HepG2 (cell line): ENCODE results near the gene NXF3. TPM values are rescaled to one million over a fixed set of nuclear protein-coding genes. Genes with fewer than 3 reads are reported as not detected.
"Not testable (repeated sequence)": the region's sequence is repeated elsewhere in the genome, so short reads cannot be mapped to it uniquely, and the experiment has no call there.

Experiments
- ATAC-seq: fragments of 200-7000 bp; cut with Tn5 transposase; 3 replicates; pipeline ENCODE4 v1.9.1; 2020; ENCODE audit warnings: mild to moderate bottlenecking, moderate library complexity
- BruUV-seq: library from RNA; stranded (reverse); fragments of 400-500 nt; replicated peaks from 2 replicates; lab custom pipeline; 2021; lab: Mats Ljungman, UMichigan
- CTCF ChIA-PET: fragments of 300-600 bp; formaldehyde crosslinking; extraction: SDS; loops from one replicate; lab custom pipeline; 2021; ENCODE audit warnings: low total read pairs, inconsistent platforms, low intra/inter-chr PET ratio; lab: Yijun Ruan, JAX
- POLR2A ChIA-PET: fragments of 350-600 bp; sonication (Branson Sonifier 250); formaldehyde crosslinking; loops from one replicate; lab custom pipeline; 2020; ENCODE audit warnings: antibody characterized with exemption, inconsistent platforms; lab: Yijun Ruan, JAX
- DNase-seq: peaks from one replicate; pipeline ENCODE4 v3.0.0-alpha.2; 2015; ENCODE audit warnings: low spot score
- FAIRE-seq: peaks from 3 replicates; lab custom pipeline; 2011; peaks lifted over from hg19 to GRCh38; lab: Jason Lieb, UNC
- H2AFZ ChIP-seq: one replicate; pipeline ENCODE4 v1.6.1; 2011; ENCODE audit warnings: low read length, inconsistent platforms
- H3K27ac ChIP-seq: fragments of 300-600 bp; 3 replicates; pipeline ENCODE4 v1.8.0; 2011; ENCODE audit warnings: mixed run types, mild to moderate bottlenecking, mixed read lengths, low read length, inconsistent platforms; ENCODE audit not compliant: insufficient read depth; ENCODE audit errors: extremely low read length
- H3K27me3 ChIP-seq, 2 experiments: fragments of 200-600 bp in 1 of 2; 2 replicates in 1 of 2; 3 replicates in 1 of 2; pipeline versions ENCODE4 v1.6.0 to v1.8.0; 2011; ENCODE audit warnings: low read length in 2 of 2, mild to moderate bottlenecking in 2 of 2, moderate library complexity in 2 of 2, inconsistent platforms in 1 of 2; ENCODE audit not compliant: insufficient read depth in 2 of 2, control insufficient read depth in 1 of 2
- H3K36me3 ChIP-seq, 2 experiments: fragments of 200-600 bp in 1 of 2; replicated peaks in 1 of 2; 2 replicates in 1 of 2; 3 replicates in 1 of 2; pipeline versions ENCODE4 v1.5.1 to v1.8.0; 2011; ENCODE audit warnings: low read length in 2 of 2, inconsistent platforms in 1 of 2; ENCODE audit not compliant: insufficient read depth in 2 of 2, control insufficient read depth in 1 of 2
- H3K4me1 ChIP-seq: 2 replicates; pipeline ENCODE4 v1.5.1; 2012; ENCODE audit warnings: low read length, inconsistent platforms; ENCODE audit not compliant: insufficient read depth
- H3K4me2 ChIP-seq: 2 replicates; pipeline ENCODE4 v1.6.0; 2011; ENCODE audit warnings: low read depth, low read length, inconsistent platforms
- H3K4me3 ChIP-seq, 3 experiments: fragments of 200-600 bp in 1 of 3; sonication (generic), shearing (Covaris generic) in 1 of 3; replicated peaks in 1 of 3; 2 replicates each; pipeline ENCODE4 v1.5.1; 2011 to 2016; ENCODE audit warnings: low read length in 3 of 3, inconsistent platforms in 2 of 3, low read depth in 2 of 3, mild to moderate bottlenecking in 2 of 3, control low read depth in 1 of 3, mixed read lengths in 1 of 3; ENCODE audit not compliant: insufficient read depth in 1 of 3
- H3K79me2 ChIP-seq: one replicate; pipeline ENCODE4 v1.6.1; 2011; ENCODE audit warnings: low read length, inconsistent platforms; ENCODE audit not compliant: insufficient read depth
- H3K9ac ChIP-seq: 2 replicates; pipeline ENCODE4 v1.6.0; 2011; ENCODE audit warnings: mild to moderate bottlenecking, low read depth, low read length, inconsistent platforms; ENCODE audit not compliant: insufficient read depth
- H3K9me3 ChIP-seq: 2 replicates; pipeline ENCODE4 v1.5.1; 2012; ENCODE audit warnings: mild to moderate bottlenecking, low read length
- H4K20me1 ChIP-seq: 2 replicates; pipeline ENCODE4 v1.6.0; 2011; ENCODE audit warnings: inconsistent platforms, mild to moderate bottlenecking, low read length, moderate library complexity; ENCODE audit not compliant: insufficient read depth
- ARNTL ChIP-seq: sonication (generic); formaldehyde crosslinking; IDR thresholded peaks from 2 replicates; pipeline ENCODE4 v1.4.0; 2020; ENCODE audit warnings: mild to moderate bottlenecking, missing genetic modification reagents
- ZFYVE20 ChIP-seq: sonication (generic); formaldehyde crosslinking; IDR thresholded peaks from 2 replicates; pipeline ENCODE4 v1.8.0; 2023; ENCODE audit warnings: low read depth, mild to moderate bottlenecking, moderate library complexity, missing genetic modification reagents, borderline replicate concordance
- ZNF619 ChIP-seq: sonication (generic); formaldehyde crosslinking; IDR thresholded peaks from 2 replicates; pipeline ENCODE4 v1.4.0; 2020; ENCODE audit warnings: mild to moderate bottlenecking, missing genetic modification reagents
- WGBS: methylation state at CpG from one replicate; pipeline ENCODE4 v1.1.6; 2017; ENCODE audit warnings: low lambda C conversion rate; 5-methylcytosine and 5-hydroxymethylcytosine counted together
- in situ Hi-C: cut with HindIII; loops from 2 replicates; pipeline ENCODE4 v1.10.0; 2017; ENCODE audit warnings: low pct_unique_long_range_greater_than_20kb; ENCODE audit not compliant: extremely low pct_ligation_motif_present
- intact Hi-C: fragments of 100-400 bp; cut with micrococcal nuclease; formaldehyde crosslinking; loops from one replicate; pipeline ENCODE4 v1.10.0; 2022; ENCODE audit not compliant: unreplicated experiment
- polyA plus RNA-seq, 8 experiments: library from polyadenylated mRNA; depleted of rRNA in 3 of 8; stranded (reverse) in 7 of 8; unstranded in 1 of 8; fragments of >200 nt; fragmentation: Illumina TruSeq in 4 of 8; extraction: Trizol in 4 of 8; gene quantifications; 2 replicates each; pipeline versions ENCODE4 v1.2.1 to v1.2.3, GENCODE V29; 2011 to 2016; ENCODE audit warnings: low read depth in 4 of 8, missing spikeins in 1 of 8, mixed read lengths in 1 of 8; ENCODE audit not compliant: insufficient read depth in 1 of 8
- total RNA-seq, 5 experiments: library from RNA; depleted of rRNA; stranded (reverse); fragments of >200 nt; fragmentation: Illumina TruSeq; extraction: Trizol; gene quantifications; 2 replicates each; pipeline ENCODE4 v1.2.3, GENCODE V29; 2016; ENCODE audit warnings: low read depth in 1 of 5

The NXF3 gene
- total and polyA plus RNA-seq, 2 of the 13 experiments (the other 11 are each of a cell fraction or from before 2014, with no cell fraction given): 0.05 TPM; not detected in 1

GRCh38 chrX:103116970-103117369 is 24.0 kb upstream of the NXF3 start:
- H3K4me3 ChIP-seq, H3K27ac ChIP-seq, H3K36me3 ChIP-seq, BruUV-seq, H3K79me2 ChIP-seq, H3K27me3 ChIP-seq, H4K20me1 ChIP-seq, in situ Hi-C loops, H3K9ac ChIP-seq, H3K9me3 ChIP-seq, CTCF ChIA-PET, FAIRE-seq, DNase-seq, ATAC-seq, H3K4me2 ChIP-seq, intact Hi-C loops, POLR2A ChIA-PET, H3K4me1 ChIP-seq, H2AFZ ChIP-seq: not testable (repeated sequence)
- no CpG with 5 or more reads among the region's 14 CpGs for WGBS

GRCh38 chrX:103109497-103109896 is 16.6 kb upstream of the NXF3 start:
- in situ Hi-C loops, ATAC-seq, intact Hi-C loops, H3K79me2 ChIP-seq, BruUV-seq, H3K4me2 ChIP-seq, H2AFZ ChIP-seq, H3K27me3 ChIP-seq, H3K9me3 ChIP-seq, H3K9ac ChIP-seq, DNase-seq, POLR2A ChIA-PET, H3K4me1 ChIP-seq, H4K20me1 ChIP-seq, CTCF ChIA-PET, H3K4me3 ChIP-seq, FAIRE-seq, H3K36me3 ChIP-seq, H3K27ac ChIP-seq: not testable (repeated sequence)
- WGBS: 71% methylated on average over 2 of the region's 6 CpGs

GRCh38 chrX:103107836-103108235 is 14.9 kb upstream of the NXF3 start:
- CTCF ChIA-PET: no interaction called here
- TF ChIP-seq ARNTL (no peak), ZFYVE20 (CRISPR knock-in tag) (no peak), ZNF619 (CRISPR knock-in tag) (no peak)

GRCh38 chrX:103107227-103107737 is 14.3 kb upstream of the NXF3 start:
- intact Hi-C loops, H3K79me2 ChIP-seq, H3K9me3 ChIP-seq, H4K20me1 ChIP-seq, DNase-seq, H3K27ac ChIP-seq, POLR2A ChIA-PET, H3K27me3 ChIP-seq, ATAC-seq, in situ Hi-C loops, H3K4me3 ChIP-seq, H3K9ac ChIP-seq, H2AFZ ChIP-seq, H3K4me1 ChIP-seq, H3K4me2 ChIP-seq, BruUV-seq, FAIRE-seq, CTCF ChIA-PET, H3K36me3 ChIP-seq: not testable (repeated sequence)
- no CpG with 5 or more reads among the region's 21 CpGs for WGBS

More at GRCh38 chrX:103107836-103108235, 14.9 kb upstream of the NXF3 start:
- no CpG with 5 or more reads among the region's 4 CpGs for WGBS
- BruUV-seq: no TSS peak
- no peak for FAIRE-seq
- no peak for ATAC-seq
- Histone ChIP-seq H3K9me3 (no peaks in the 10 kb centered on the region), H2AFZ (no peak overlapping the region), H3K9ac (no peak overlapping the region), H3K4me1 (no peaks in the 10 kb centered on the region), H3K79me2 (no peaks in the 10 kb centered on the region), H3K4me2 (no peak overlapping the region), H4K20me1 (no peaks in the 10 kb centered on the region), H3K36me3 (no peaks in the 10 kb centered on the region), H3K4me3 (no peak overlapping the region), H3K27me3 (no peaks in the 10 kb centered on the region), H3K27ac (no peak overlapping the region)
- in situ Hi-C loops (no loop called here), intact Hi-C loops (no loop called here)
- POLR2A ChIA-PET: no interaction called here
- no peak for DNase-seq
